ENCODE results near the gene SERPINA3.
"Not testable (repeated sequence)": the region's sequence is repeated elsewhere in the genome, so short reads cannot be mapped to it uniquely, and the experiment has no call there.

Gene SERPINA3

DNA sequence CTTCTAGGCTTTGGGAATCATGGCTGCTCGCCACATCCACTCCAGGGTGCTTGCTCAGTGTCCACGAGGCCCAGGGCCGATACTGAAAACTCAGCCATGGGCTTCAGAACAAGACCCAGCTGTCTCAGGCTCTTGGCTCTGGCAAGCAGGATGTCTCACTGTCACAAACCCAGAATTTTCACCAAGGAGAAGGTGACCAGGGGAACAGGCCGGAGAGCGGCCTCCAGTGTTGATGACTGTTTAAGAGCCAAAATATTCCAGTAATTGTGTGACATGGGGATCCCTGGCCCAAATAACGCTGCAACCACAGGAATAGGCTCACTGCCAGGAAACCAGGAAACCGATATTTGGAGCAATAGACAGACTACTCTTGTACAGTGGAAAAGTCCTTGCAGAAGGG, 40.8 kb upstream of the SERPINA3 start:
- Histone ChIP-seq H3K9me3 (ENCODE audit: control extremely low read depth in 1 of 5, control insufficient read depth in 4 of 5, insufficient read depth in 2 of 5, low read depth in 1 of 5, low read length in 4 of 5) (no peaks in the 10 kb centered on the region), H3K27me3 (replicated peaks in 2 of 5; ENCODE audit: control insufficient read depth in 4 of 5, insufficient read depth in 5 of 5, low read length in 4 of 5) (no peaks in the 10 kb centered on the region), H3K4me1 (ENCODE audit: control extremely low read depth in 1 of 4, control insufficient read depth in 4 of 4, insufficient read depth in 4 of 4, low read length in 3 of 4) (no peaks in the 10 kb centered on the region), H3K4me3 (ENCODE audit: control insufficient read depth in 1 of 7, extremely low read depth in 1 of 7, insufficient read depth in 4 of 7, low read depth in 2 of 7, low read length in 6 of 7) (no peak overlapping the region), H3K36me3 (ENCODE audit: control insufficient read depth in 4 of 4, insufficient read depth in 4 of 4, low read length in 3 of 4) (no peaks in the 10 kb centered on the region), H3K27ac (ENCODE audit: insufficient read depth in 1 of 2, low read depth in 1 of 2, low read length in 2 of 2, poor library complexity in 1 of 2, severe bottlenecking in 2 of 2) (no peak overlapping the region)
- POLR2A ChIA-PET = no interaction called here
- CTCF ChIA-PET = interaction anchor here (1.3 kb wide), 1 partner anchor 10 kb away, joined by 4 read pairs; the partner anchor contains the start of gene SERPINA4
- 84% methylated on average over 7 of the region's 7 CpGs for WGBS (ENCODE audit: insufficient coverage)
- DNase-seq = no peak

DNA sequence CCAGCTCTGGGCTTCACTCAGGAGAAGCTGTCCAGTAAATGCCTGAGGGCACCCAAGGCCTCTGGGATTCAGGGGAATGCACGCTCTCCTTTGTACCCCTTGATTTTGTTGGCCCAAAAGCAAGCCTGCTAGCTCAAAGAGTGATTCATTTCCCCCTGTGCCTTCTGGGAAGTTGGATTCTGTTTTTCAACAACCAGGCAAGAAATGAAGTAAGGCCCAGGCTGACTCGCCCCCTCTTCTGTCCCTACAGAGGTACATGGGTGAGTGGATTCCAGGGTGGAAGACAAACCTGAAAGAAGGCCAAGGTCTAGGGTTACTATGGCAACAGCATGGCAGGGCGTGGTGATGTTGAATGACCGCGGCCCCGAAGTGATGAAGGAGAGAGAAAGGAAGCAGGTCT, 40.2 kb upstream of the SERPINA3 start:
- Histone ChIP-seq H3K27ac (ENCODE audit: insufficient read depth in 1 of 2, low read depth in 1 of 2, low read length in 2 of 2, poor library complexity in 1 of 2, severe bottlenecking in 2 of 2) (no peak overlapping the region), H3K36me3 (ENCODE audit: control insufficient read depth in 4 of 4, insufficient read depth in 4 of 4, low read length in 3 of 4) (no peaks in the 10 kb centered on the region), H3K4me1 (ENCODE audit: control extremely low read depth in 1 of 4, control insufficient read depth in 4 of 4, insufficient read depth in 4 of 4, low read length in 3 of 4) (no peaks in the 10 kb centered on the region), H3K27me3 (replicated peaks in 2 of 5; ENCODE audit: control insufficient read depth in 4 of 5, insufficient read depth in 5 of 5, low read length in 4 of 5) (no peaks in the 10 kb centered on the region), H3K9me3 (ENCODE audit: control extremely low read depth in 1 of 5, control insufficient read depth in 4 of 5, insufficient read depth in 2 of 5, low read depth in 1 of 5, low read length in 4 of 5) (no peaks in the 10 kb centered on the region), H3K4me3 (ENCODE audit: control insufficient read depth in 1 of 7, extremely low read depth in 1 of 7, insufficient read depth in 4 of 7, low read depth in 2 of 7, low read length in 6 of 7) (no peak overlapping the region)
- POLR2A ChIA-PET = no interaction called here
- DNase-seq = no peak
- WGBS (ENCODE audit: insufficient coverage) = 90% methylated on average over 6 of the region's 6 CpGs
- CTCF ChIA-PET = no interaction called here

GRCh38 chr14:94572637-94573303, 39.4 kb upstream of the SERPINA3 start:
- no peaks in the 10 kb centered on the region for H3K27me3 ChIP-seq (replicated peaks in 2 of 5; ENCODE audit: control insufficient read depth in 4 of 5, insufficient read depth in 5 of 5, low read length in 4 of 5)
- no peak overlapping the region for H3K4me3 ChIP-seq (ENCODE audit: control insufficient read depth in 1 of 7, extremely low read depth in 1 of 7, insufficient read depth in 4 of 7, low read depth in 2 of 7, low read length in 6 of 7)
- CTCF ChIA-PET = no interaction called here
- no peak overlapping the region for H3K27ac ChIP-seq (ENCODE audit: insufficient read depth in 1 of 2, low read depth in 1 of 2, low read length in 2 of 2, poor library complexity in 1 of 2, severe bottlenecking in 2 of 2)
- 78% methylated on average over 6 of the region's 7 CpGs for WGBS (ENCODE audit: insufficient coverage)
- DNase-seq = no peak
- POLR2A ChIA-PET = no interaction called here
- H3K4me1 ChIP-seq (ENCODE audit: control extremely low read depth in 1 of 4, control insufficient read depth in 4 of 4, insufficient read depth in 4 of 4, low read length in 3 of 4) = no peaks in the 10 kb centered on the region
- H3K9me3 ChIP-seq (ENCODE audit: control extremely low read depth in 1 of 5, control insufficient read depth in 4 of 5, insufficient read depth in 2 of 5, low read depth in 1 of 5, low read length in 4 of 5) = no peaks in the 10 kb centered on the region
- H3K36me3 ChIP-seq (ENCODE audit: control insufficient read depth in 4 of 4, insufficient read depth in 4 of 4, low read length in 3 of 4) = no peaks in the 10 kb centered on the region

DNA sequence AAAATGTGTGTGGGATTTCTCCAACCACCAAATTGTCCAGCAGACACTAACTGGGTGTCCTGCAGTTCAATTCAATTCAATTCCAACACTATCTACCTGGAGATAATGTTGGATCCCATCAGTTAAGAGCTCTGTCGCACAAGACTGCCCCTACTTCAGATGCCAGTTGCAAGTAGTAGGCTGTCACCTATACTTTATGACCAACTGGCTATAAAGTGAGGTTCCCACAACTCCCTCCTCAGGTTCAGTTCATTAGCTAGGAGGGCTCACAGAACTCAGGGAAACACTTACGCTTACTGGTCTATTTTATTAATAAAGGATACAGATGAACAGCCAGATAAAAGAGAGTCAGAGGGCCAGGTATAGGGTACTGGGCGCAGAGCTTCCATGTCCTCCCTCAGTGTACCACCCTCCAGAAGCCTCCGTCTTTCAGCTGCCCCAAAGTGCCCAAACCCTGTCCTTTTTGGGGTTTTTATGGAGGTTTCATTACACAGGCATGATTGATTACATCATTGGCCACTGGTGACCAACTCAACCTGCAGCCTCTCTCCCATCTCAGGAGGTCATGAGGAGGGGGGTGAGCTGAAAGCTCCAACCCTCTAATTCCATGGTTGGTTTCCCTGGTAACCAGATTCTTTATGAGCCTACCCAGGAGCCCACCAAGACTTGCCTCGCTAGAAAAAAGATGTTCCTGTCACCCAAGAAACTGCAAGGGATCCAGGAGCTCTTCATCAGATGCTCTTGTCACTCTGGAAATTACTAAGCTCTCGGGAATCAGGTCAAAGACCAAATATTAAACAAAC, 38.5 kb upstream of the SERPINA3 start:
- Histone ChIP-seq H3K4me3 (ENCODE audit: control insufficient read depth in 1 of 7, extremely low read depth in 1 of 7, insufficient read depth in 4 of 7, low read depth in 2 of 7, low read length in 6 of 7) (no peak overlapping the region), H3K4me1 (ENCODE audit: control extremely low read depth in 1 of 4, control insufficient read depth in 4 of 4, insufficient read depth in 4 of 4, low read length in 3 of 4) (no peaks in the 10 kb centered on the region), H3K27me3 (replicated peaks in 2 of 5; ENCODE audit: control insufficient read depth in 4 of 5, insufficient read depth in 5 of 5, low read length in 4 of 5) (no peaks in the 10 kb centered on the region), H3K36me3 (ENCODE audit: control insufficient read depth in 4 of 4, insufficient read depth in 4 of 4, low read length in 3 of 4) (no peaks in the 10 kb centered on the region), H3K9me3 (ENCODE audit: control extremely low read depth in 1 of 5, control insufficient read depth in 4 of 5, insufficient read depth in 2 of 5, low read depth in 1 of 5, low read length in 4 of 5) (no peaks in the 10 kb centered on the region), H3K27ac (ENCODE audit: insufficient read depth in 1 of 2, low read depth in 1 of 2, low read length in 2 of 2, poor library complexity in 1 of 2, severe bottlenecking in 2 of 2) (no peak overlapping the region)
- DNase-seq = no peak
- ChIA-PET POLR2A (no interaction called here), CTCF (interaction anchor here (0.9 to 1.5 kb wide), 2 partner anchors 15 to 25 kb away, joined by 3 to 4 read pairs; no protein-coding TSS in a partner anchor)
- 92% methylated on average over 6 of the region's 6 CpGs for WGBS (ENCODE audit: insufficient coverage)

- no peak overlapping the region for H3K27ac ChIP-seq (ENCODE audit: insufficient read depth in 1 of 2, low read depth in 1 of 2, low read length in 2 of 2, poor library complexity in 1 of 2, severe bottlenecking in 2 of 2)
- no peaks in the 10 kb centered on the region for H3K4me1 ChIP-seq (ENCODE audit: control extremely low read depth in 1 of 4, control insufficient read depth in 4 of 4, insufficient read depth in 4 of 4, low read length in 3 of 4)
- no peak for DNase-seq
- no peaks in the 10 kb centered on the region for H3K27me3 ChIP-seq (replicated peaks in 2 of 5; ENCODE audit: control insufficient read depth in 4 of 5, insufficient read depth in 5 of 5, low read length in 4 of 5)
- 87% methylated on average over 3 of the region's 3 CpGs for WGBS (ENCODE audit: insufficient coverage)
- H3K9me3 ChIP-seq (ENCODE audit: control extremely low read depth in 1 of 5, control insufficient read depth in 4 of 5, insufficient read depth in 2 of 5, low read depth in 1 of 5, low read length in 4 of 5) = no peaks in the 10 kb centered on the region
- H3K36me3 ChIP-seq (ENCODE audit: control insufficient read depth in 4 of 4, insufficient read depth in 4 of 4, low read length in 3 of 4) = no peaks in the 10 kb centered on the region
- H3K4me3 ChIP-seq (ENCODE audit: control insufficient read depth in 1 of 7, extremely low read depth in 1 of 7, insufficient read depth in 4 of 7, low read depth in 2 of 7, low read length in 6 of 7) = no peak overlapping the region
- ChIA-PET POLR2A (no interaction called here), CTCF (interaction anchor here (0.9 to 1.5 kb wide), 2 partner anchors 14 to 25 kb away, joined by 3 to 4 read pairs; no protein-coding TSS in a partner anchor)
These were observed 37.9 kb upstream of the SERPINA3 start for GRCh38 chr14:94574336-94574735.

DNA sequence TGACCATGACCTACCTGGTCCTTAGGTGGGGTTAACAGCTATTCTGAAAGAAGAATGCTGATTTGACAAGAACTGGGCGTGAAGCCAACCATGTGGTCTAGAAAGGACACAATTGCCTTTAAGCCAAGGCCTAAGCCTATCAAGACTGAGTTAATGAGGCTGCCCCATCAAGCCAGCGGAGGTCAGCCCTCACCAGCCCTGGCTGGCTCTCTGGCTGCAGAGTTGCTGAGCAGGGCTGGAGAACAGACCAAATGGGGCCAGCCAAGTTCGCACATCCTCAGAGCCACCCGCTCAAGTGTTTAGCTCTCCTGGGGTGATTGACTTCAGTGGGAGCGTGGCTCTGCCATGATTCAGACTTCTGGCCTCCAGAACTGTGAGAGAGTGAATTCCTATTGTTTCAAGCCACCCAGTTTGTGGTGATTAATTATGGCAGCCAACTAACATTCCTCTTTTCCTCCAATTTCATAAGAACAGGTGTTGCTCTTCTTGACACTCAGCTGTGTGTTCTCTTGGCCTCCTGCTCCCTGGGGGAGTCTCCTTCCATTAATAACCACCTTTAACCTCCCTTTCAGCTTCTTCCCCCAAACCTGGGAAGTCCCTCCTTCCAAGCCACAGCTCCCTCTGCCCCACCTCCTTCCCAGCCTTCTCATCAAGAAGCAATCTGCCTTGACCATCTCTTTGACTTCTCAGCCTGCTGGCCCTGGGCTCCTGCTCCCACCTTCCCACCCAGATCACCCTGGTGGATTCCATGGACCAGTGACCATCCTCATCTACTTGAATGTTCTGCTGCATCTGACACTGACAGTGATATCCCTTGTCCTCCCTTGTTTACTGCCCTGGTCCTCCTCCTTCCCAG, 36.2 kb upstream of the SERPINA3 start:
- Histone ChIP-seq H3K36me3 (ENCODE audit: control insufficient read depth in 4 of 4, insufficient read depth in 4 of 4, low read length in 3 of 4) (no peaks in the 10 kb centered on the region), H3K27ac (ENCODE audit: insufficient read depth in 1 of 2, low read depth in 1 of 2, low read length in 2 of 2, poor library complexity in 1 of 2, severe bottlenecking in 2 of 2) (no peak overlapping the region), H3K9me3 (ENCODE audit: control extremely low read depth in 1 of 5, control insufficient read depth in 4 of 5, insufficient read depth in 2 of 5, low read depth in 1 of 5, low read length in 4 of 5) (no peaks in the 10 kb centered on the region), H3K4me1 (ENCODE audit: control extremely low read depth in 1 of 4, control insufficient read depth in 4 of 4, insufficient read depth in 4 of 4, low read length in 3 of 4) (no peaks in the 10 kb centered on the region), H3K27me3 (replicated peaks in 2 of 5; ENCODE audit: control insufficient read depth in 4 of 5, insufficient read depth in 5 of 5, low read length in 4 of 5) (peaks cover 0 to 5% (median 0%) of the 10 kb centered on the region in 5 experiments), H3K4me3 (ENCODE audit: control insufficient read depth in 1 of 7, extremely low read depth in 1 of 7, insufficient read depth in 4 of 7, low read depth in 2 of 7, low read length in 6 of 7) (no peak overlapping the region)
- ChIA-PET CTCF (no interaction called here), POLR2A (no interaction called here)
- DNase-seq = no peak
- 85% methylated on average over 4 of the region's 5 CpGs for WGBS (ENCODE audit: insufficient coverage)

- peaks cover 0 to 13% (median 0%) of the 10 kb centered on the region in 5 experiments for H3K27me3 ChIP-seq (replicated peaks in 2 of 5; ENCODE audit: control insufficient read depth in 4 of 5, insufficient read depth in 5 of 5, low read length in 4 of 5)
- DNase-seq; POLR2A ChIA-PET; H3K36me3 ChIP-seq (ENCODE audit: control insufficient read depth in 4 of 4, insufficient read depth in 4 of 4, low read length in 3 of 4); H3K4me1 ChIP-seq (ENCODE audit: control extremely low read depth in 1 of 4, control insufficient read depth in 4 of 4, insufficient read depth in 4 of 4, low read length in 3 of 4); CTCF ChIA-PET; H3K27ac ChIP-seq (ENCODE audit: insufficient read depth in 1 of 2, low read depth in 1 of 2, low read length in 2 of 2, poor library complexity in 1 of 2, severe bottlenecking in 2 of 2); H3K9me3 ChIP-seq (ENCODE audit: control extremely low read depth in 1 of 5, control insufficient read depth in 4 of 5, insufficient read depth in 2 of 5, low read depth in 1 of 5, low read length in 4 of 5); H3K4me3 ChIP-seq (ENCODE audit: control insufficient read depth in 1 of 7, extremely low read depth in 1 of 7, insufficient read depth in 4 of 7, low read depth in 2 of 7, low read length in 6 of 7): not testable (repeated sequence)
These were observed 34.7 kb upstream of the SERPINA3 start for GRCh38 chr14:94577472-94577871.

Measured in common myeloid progenitor, CD34-positive (primary cell).